Measurements from ENCODE around the gene HLA-DMB. TPM values are rescaled to one million over a fixed set of nuclear protein-coding genes. Genes with fewer than 3 reads are reported as not detected.

HLA-DMB gene
- total and polyA plus RNA-seq, 2 donors (not counting 3 experiments of a cell fraction or from before 2014, with no cell fraction given): 0.75 TPM; not detected in 1

GRCh38 chr6:32941214-32941768, 463 bp upstream of the HLA-DMB start:
- Histone ChIP-seq H3K79me2 (ENCODE audit: control insufficient read depth, insufficient read depth, low read length) (no peaks in the 10 kb centered on the region), H4K20me1 (replicated peaks; ENCODE audit: control insufficient read depth, extremely low read depth, insufficient read depth, low read length) (no peaks in the 10 kb centered on the region), H3K27me3 (ENCODE audit: control insufficient read depth in 2 of 2, insufficient read depth in 2 of 2, low read length in 2 of 2) (peaks cover 31 to 58% of the 10 kb centered on the region in 2 experiments), H2AFZ (ENCODE audit: low read depth, low read length) (peak overlapping the region; percentile 15), H3K4me3 (replicated peaks in 1 of 3; ENCODE audit: insufficient read depth in 1 of 3, low read depth in 1 of 3, low read length in 3 of 3) (no peak overlapping the region), H3K4me1 (ENCODE audit: control insufficient read depth, extremely low read depth, insufficient read depth, low read length) (peaks cover 7% of the 10 kb centered on the region), H3K27ac (ENCODE audit: insufficient read depth, low read depth, low read length) (no peak overlapping the region), H3K9me3 (replicated peaks; ENCODE audit: control insufficient read depth, insufficient read depth, low read length) (no peaks in the 10 kb centered on the region), H3K36me3 (ENCODE audit: control insufficient read depth in 2 of 2, extremely low read depth in 1 of 2, insufficient read depth in 2 of 2, low read length in 2 of 2) (no peaks in the 10 kb centered on the region), H3K9ac (replicated peaks; ENCODE audit: extremely low read depth, insufficient read depth, low read length) (no peak overlapping the region), H3K9me1 (replicated peaks; ENCODE audit: control insufficient read depth, extremely low read depth, insufficient read depth, low read length) (no peaks in the 10 kb centered on the region), H3K4me2 (ENCODE audit: insufficient read depth, low read length) (no peak overlapping the region)
- intact Hi-C loops (cut with micrococcal nuclease): loop anchor here (2.0 kb wide), 1 partner anchor 26 kb away; no protein-coding TSS in a partner anchor
- dilution Hi-C loops (cut with MboI; ENCODE audit: extremely low pct_ligation_motif_present, low sequenced_read_pairs): no loop called here
- ChIA-PET CTCF (interaction anchor here (0.6 to 5.7 kb wide), 8 partner anchors 8 to 410 kb away, joined by 3 to 53 read pairs (median 4); partner anchors contain the start of gene HLA-DMA), POLR2A (interaction anchor here (0.6 to 3.1 kb wide), 2 partner anchors 31 to 40 kb away, joined by 9 to 29 read pairs; no protein-coding TSS in a partner anchor)
- DNase-seq (ENCODE audit: low read depth, low spot score) (peak; percentile 68), FAIRE-seq (no peak)
- BruUV-seq (replicated peaks): no TSS peak
- TF ChIP-seq FOS (IDR thresholded peaks at IDR 0.05; ENCODE audit: borderline replicate concordance, insufficient read depth, low read length) (no peak), GATA2 (IDR thresholded peaks at IDR 0.05; ENCODE audit: insufficient read depth, insufficient read length, low read depth, low read length) (no peak), MAX (IDR thresholded peaks at IDR 0.05; ENCODE audit: insufficient read depth, insufficient read length) (no peak), CTCF (IDR thresholded peaks at IDR 0.05; ENCODE audit: extremely low read depth in 1 of 2, insufficient read depth in 1 of 2, low read depth in 1 of 2, low read length in 2 of 2) (no peak), MYC (IDR thresholded peaks at IDR 0.05; ENCODE audit: low read depth, low read length) (no peak), JUN (IDR thresholded peaks at IDR 0.05; ENCODE audit: borderline replicate concordance, insufficient read depth, insufficient read length, low read depth) (no peak), POLR2A (IDR thresholded peaks at IDR 0.05; ENCODE audit: low read depth, low read length) (no peak), POLR2AphosphoS5 (IDR thresholded peaks at IDR 0.05; ENCODE audit: insufficient read depth, low read depth, low read length) (no peak), EZH2 (IDR thresholded peaks at IDR 0.05; ENCODE audit: borderline replicate concordance, low read depth, low read length, severe bottlenecking) (no peak)
